ENCODE measurements around the gene INPP5D.

DNA sequence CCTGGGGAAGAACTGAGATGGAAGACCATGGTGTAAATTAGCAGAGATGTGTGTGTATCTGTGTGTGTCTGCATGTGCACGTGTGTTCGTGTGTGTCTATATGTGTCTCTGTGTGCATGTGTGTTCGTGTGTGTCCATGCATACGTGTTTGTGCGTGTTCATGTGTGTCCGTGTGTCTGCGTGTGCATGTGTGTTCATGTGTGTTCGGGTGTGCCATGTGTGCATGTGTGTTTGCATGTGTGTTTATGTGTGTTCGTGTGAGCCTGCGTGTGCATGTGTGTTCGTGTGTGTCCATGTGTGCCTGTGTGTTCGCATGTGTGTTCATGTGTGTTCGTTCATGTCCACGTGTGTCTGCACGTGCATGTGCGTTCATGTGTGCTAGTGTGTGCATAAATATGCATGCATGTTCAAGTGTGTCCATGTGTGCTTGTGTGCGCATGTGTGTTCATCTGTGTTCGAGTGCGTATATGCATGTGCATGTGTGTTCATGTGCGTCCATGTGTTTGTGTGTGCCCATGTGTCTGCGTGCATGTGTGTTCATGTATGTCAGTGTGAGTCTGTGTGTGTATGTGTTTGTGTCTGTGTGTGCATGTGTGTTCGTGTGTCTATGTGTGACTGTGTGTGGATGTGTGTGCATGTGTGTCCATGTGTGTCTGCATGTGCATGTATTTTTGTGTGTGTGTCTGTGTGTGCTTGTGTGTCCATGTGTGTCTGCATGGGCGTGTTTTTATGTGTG lies 24.5 kb upstream of the INPP5D start:
- TF ChIP-seq CTCF (IDR thresholded peaks at IDR 0.05; ENCODE audit: insufficient read depth, low read depth, low read length) (no peak), EZH2 (IDR thresholded peaks at IDR 0.05; ENCODE audit: insufficient read depth, low read length) (peak; percentile 18)
